Epithelial cell of proximal tubule (primary cell): ENCODE results near the gene ELP6. TPM values are rescaled to one million over a fixed set of nuclear protein-coding genes. Genes with fewer than 3 reads are reported as not detected.

Experiments
- DNase-seq: peaks from one replicate; pipeline ENCODE4 v3.0.0-alpha.2; 2011; ENCODE audit warnings: low read depth
- H3K4me3 ChIP-seq: 2 replicates; pipeline ENCODE4 v1.5.1; 2011; ENCODE audit warnings: low read depth, mild to moderate bottlenecking, low read length
- CTCF ChIP-seq: conservative IDR thresholded peaks from 2 replicates; pipeline ENCODE4 v1.5.1; 2012; ENCODE audit warnings: low read depth, mild to moderate bottlenecking, low read length
- total RNA-seq: library from RNA; depleted of rRNA; stranded (reverse); fragments of >200 nt; gene quantifications from 2 replicates; pipeline ENCODE4 v1.2.3, GENCODE V29; 2015

ELP6 gene
- total RNA-seq, 1 donor from 2014 or later = 37.1 TPM

- no peak for DNase-seq
- TF ChIP-seq CTCF = no peak
- H3K4me3 ChIP-seq = no peak overlapping the region
These were observed 12.1 kb upstream of the ELP6 start for GRCh38 chr3:47525617-47526016.

- TF ChIP-seq CTCF = no peak
- DNase-seq = no peak
- H3K4me3 ChIP-seq = no peak overlapping the region
These were observed 10.0 kb upstream of the ELP6 start for GRCh38 chr3:47523310-47524073.

GRCh38 chr3:47522082-47522987 is 8.8 kb upstream of the ELP6 start:
- TF ChIP-seq CTCF = peak; percentile 91
- H3K4me3 ChIP-seq = no peak overlapping the region
- no peak for DNase-seq

- no peak for TF ChIP-seq CTCF
- no peak for DNase-seq
- no peak overlapping the region for H3K4me3 ChIP-seq
These were observed 7.2 kb upstream of the ELP6 start for GRCh38 chr3:47520756-47521155.

- H3K4me3 ChIP-seq = no peak overlapping the region
- DNase-seq = no peak
- TF ChIP-seq CTCF = no peak
These were observed 4.4 kb upstream of the ELP6 start for GRCh38 chr3:47517937-47518336.

GRCh38 chr3:47515864-47516319 is 2.4 kb upstream of the ELP6 start:
- DNase-seq = no peak
- TF ChIP-seq CTCF = no peak
- no peak overlapping the region for H3K4me3 ChIP-seq
